Measurements from ENCODE around the gene DPM2.

Gene DPM2

GRCh38 chr9:127895811-127896210, 41.8 kb downstream of the DPM2 start:
- DNase-seq, result no peak

- DNase-seq, result no peak
These were observed 44.3 kb downstream of the DPM2 start for GRCh38 chr9:127893392-127893791.

GRCh38 chr9:127892831-127893230, 44.8 kb downstream of the DPM2 start:
- DNase-seq, result no peak

- no peak for DNase-seq
These were observed 47.6 kb downstream of the DPM2 start for GRCh38 chr9:127890053-127890452.

- DNase-seq, result no peak
These were observed 49.9 kb downstream of the DPM2 start for GRCh38 chr9:127887792-127888191.

- no peak for DNase-seq
These were observed 51.2 kb downstream of the DPM2 start for GRCh38 chr9:127886401-127886972.

- no peak for DNase-seq
These were observed 52.0 kb downstream of the DPM2 start for GRCh38 chr9:127885508-127886281.

All from CD4-positive, alpha-beta T cell treated with Interleukin-12 subunit alpha and Interleukin-12 subunit beta, for 1 hour (primary cell).